ENCODE data around the gene ACACA.
A peak's percentile ranks its signal among the peaks of the same experiment; 100 is the strongest.
"Not testable (repeated sequence)": the region's sequence is repeated elsewhere in the genome, so short reads cannot be mapped to it uniquely, and the experiment has no call there.

Gene ACACA

DNA sequence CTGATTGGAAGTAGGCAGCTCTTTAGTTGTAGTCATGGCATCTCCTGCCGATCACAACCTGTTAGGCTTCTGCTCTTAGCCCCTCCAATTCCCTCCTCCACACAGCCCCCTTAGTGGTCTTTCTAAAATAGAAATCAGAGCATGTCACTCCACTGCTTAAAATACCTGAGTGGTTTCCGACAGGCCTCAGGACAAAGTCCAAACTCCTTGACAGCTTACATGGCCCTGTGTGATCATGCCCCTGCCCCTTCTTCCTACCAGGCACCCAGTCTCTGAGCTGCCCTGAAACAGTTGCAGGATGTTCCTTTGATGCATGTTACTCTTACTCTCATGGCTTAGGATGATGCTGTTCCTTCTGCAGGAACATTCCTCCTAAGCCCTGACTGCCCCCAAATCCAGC, 310.6 kb downstream of the ACACA start:
- no peak for DNase-seq (ENCODE audit: low read depth)

DNA sequence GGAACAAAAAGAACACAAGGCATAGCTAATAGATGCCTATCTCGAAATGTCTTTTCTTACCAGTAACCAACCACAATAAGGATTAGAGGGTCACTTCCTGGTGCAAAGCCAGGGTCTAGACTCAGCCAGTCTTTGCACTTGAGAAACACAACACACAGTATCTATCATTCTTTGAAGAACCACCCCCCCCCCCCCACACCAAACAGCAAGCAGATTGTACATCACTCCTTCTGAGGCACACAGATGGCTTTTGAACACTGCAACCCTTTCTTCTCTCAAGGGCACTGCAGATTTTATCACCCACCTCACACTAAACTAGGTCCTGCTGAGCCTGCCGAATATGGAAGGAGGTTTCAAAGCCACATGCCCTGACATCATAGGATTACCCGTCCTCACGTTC, 312.2 kb downstream of the ACACA start:
- no peak for DNase-seq (ENCODE audit: low read depth)

DNA sequence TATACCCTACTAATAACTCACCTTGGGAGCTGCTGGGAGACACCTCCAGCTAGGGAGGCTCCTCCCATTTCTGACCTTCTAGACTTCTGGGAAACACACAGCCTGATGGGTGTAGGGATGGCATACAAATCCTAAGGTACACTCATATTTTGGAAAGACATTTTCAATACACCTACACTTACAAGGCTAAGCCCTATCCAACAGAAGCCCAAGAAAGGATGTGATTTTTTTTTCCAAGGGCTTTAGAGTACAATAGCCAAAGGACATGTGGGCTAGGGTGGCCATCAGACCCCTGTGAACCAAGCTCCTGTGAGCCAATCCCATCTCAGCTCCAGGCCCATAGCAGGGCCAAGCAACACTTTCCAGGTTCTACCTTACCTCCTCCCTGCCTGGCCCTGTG, 313.9 kb downstream of the ACACA start:
- no peak for DNase-seq (ENCODE audit: low read depth)

DNA sequence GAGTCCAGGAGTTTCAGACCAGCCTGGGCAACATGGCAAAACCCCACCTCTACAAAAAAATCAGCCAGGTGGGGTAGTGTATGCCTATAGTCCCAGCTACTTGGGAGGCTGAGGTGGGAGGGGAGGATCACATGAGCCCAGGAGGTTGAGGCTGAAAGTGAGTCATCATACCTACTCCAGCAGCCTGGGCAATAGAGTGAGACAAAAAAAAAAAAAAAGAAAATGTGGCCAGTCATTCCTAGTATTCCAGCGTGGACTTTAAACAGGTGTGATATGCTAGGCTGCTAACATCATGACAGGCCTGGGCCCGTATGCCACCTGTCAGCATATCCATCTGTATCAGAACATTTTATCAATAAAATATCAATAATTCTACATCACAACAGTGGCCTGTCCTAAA, 314.6 kb downstream of the ACACA start:
- DNase-seq (ENCODE audit: low read depth) = no peak

DNA sequence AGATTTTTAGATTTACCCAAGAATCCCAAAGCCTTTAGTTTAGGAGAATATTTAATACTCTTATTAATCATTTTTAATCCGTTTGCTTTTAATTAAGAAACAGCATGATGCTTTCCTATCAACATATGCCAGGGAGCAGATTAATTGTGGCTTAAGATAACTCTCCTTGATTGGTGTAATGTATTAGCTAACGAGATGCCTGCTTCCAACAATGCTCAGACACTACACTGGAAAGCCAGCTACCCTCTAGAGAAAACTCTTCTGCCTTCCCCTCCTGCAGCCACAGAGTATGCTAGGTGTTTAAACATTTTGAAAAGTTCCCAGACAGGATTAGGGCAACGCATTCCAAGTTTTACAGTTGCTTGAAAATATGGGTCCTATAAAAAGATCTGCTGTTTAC, 315.7 kb downstream of the ACACA start:
- no peak for DNase-seq (ENCODE audit: low read depth)

DNA sequence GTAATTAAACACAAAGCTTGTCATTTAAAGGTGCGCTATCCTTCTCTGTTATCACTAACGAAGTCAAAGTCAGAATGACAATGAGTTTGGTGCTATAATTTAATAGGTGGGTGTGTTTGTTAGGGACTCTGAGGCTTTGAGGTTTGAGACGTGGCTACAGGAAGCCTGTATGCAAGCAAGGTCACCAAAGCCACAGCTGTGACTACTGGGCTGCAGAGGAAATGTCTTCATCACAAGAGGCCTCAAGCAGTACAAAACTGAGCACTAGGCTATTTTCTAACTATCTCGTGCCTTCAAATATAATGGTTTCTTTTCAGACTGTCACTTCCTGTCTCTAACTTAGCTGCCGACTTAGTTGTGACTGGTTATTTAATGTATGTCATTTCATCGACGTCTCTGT, 316.7 kb downstream of the ACACA start:
- no peak for DNase-seq (ENCODE audit: low read depth)

DNA sequence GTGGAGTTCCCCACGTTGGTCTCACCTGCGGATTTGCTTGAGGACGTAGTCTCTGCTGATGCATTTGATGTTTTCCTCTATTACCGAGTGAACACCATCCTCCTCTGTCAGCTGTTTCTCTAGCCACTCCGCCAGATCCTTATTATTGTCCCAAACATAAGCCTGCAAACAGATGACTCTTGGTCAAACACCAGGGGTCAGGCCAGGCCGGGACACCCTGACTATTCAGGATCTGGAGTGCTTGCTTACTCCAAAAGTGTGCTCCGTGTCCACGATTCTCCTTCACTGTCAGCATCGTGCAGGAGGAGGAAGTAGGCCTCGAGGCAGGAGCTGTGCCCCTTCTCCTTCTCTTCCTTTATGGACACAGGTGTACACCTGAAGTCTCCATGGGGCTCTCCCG, 317.7 kb downstream of the ACACA start:
- DNase-seq (ENCODE audit: low read depth) = no peak

DNA sequence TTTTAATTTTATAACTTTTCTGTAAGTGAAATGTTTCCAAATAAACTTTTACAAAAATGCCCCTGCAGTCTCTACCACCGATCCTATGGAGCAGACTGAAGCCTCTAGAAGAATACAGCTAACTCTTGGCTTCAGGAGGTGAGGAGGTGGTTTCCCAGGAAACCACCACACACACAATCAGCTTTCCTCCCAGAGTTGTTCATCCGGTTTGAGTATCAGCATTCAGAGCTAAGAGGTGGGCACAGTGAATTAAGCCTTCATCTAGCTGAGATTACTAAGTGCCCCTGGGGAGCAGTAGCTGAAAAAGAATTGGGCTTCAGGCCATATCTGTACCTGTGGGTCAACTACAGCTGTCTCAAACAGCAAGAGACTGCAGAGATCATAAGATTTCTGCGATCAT, 318.2 kb downstream of the ACACA start:
- no peak for DNase-seq (ENCODE audit: low read depth)

DNA sequence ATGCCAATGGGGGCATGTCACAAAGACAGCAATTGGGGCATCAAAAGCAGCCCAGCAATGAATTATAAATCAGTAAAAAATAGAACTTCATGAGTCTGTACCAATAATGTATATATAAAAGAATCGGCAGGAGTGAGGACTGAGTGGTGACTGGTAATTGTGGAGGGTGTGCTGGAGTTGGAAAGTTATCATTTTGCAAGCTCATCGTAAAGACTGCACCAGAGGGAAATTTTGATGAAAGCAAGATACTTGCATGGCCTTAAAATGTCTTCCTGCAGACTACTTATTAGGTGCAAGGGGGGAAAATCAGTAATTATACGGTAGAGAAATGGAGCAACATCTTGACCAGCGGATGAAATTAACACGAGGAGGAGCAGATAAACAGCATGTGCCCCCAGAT, 319.0 kb downstream of the ACACA start:
- no peak for DNase-seq (ENCODE audit: low read depth)

DNA sequence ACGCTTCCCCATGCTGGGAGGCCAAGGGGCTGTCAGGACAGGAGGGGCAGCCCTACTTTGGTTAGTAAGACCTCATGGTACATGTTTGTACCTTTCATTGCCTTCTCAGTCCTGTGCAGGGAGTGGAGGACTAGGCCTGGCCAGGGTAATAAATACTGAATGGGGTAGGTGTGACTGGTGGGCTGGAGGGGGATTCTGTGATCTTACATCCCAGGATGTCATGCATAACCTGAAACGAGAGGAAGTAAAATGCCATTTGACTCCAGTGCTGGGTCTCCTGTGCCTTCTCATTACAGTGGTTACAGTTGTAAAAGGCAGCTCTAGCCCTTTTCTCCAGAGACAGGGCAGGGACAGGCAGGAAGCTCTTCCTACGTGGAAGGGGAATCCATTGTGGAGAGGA, 319.7 kb downstream of the ACACA start:
- no peak for DNase-seq (ENCODE audit: low read depth)

DNA sequence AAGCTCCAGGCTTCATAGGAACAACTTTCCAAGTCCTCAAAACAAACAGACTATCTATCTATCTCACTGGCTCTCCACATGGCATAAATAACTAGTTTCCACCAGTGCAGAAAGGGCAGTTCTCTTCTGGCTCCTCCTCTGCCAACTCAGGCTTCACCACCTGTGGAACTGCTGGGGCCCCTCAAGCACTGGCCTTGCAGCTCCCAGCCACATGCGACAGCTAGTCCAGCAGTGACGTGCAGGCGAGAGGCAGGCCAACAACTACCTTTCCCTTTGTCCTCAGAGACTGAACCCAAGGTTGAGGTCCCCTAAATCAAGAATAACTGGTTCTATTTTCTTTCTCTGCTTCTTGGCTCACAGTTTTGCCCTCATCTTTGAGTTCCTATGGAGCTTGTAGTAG, 320.3 kb downstream of the ACACA start:
- DNase-seq (ENCODE audit: low read depth) = no peak

DNA sequence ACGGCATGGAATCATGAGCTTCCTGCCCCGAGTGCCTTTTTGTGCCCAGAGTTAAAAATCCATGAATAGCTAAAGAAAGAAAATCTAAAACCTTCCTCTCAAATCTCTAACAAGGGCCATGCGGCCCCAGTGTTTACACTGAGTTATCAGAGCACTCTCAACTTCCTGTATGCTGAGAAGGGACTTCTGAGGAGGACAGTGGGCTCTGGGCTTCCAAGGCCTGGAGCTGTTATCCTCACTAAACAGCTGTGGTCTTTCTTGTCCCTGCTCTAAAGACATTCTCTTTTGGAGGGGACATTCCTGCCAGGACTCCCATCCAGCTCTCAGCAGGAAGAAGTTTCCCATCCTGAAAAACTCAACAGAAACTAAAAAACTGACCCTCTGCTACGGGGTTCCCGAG, 322.3 kb downstream of the ACACA start:
- DNase-seq (ENCODE audit: low read depth) = no peak

DNA sequence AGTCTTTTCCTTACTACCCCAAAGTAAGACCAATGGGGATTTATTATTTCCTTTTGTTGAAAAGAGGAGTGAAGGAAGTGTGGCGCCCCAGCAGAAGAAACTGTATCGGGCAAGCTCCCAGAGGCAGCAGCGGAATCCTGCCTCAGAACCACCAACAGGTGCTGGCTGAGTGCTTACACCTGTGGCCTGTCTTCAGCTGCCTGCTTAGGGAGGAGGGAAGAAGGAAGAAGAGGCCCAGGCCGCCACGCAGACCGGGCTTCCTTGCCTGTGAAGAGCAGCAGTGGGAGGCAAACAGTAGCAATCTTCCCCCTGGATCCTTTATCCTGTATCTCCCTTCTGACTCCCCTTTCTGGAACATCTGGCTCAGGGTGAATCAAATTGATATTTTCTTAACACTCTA, 323.2 kb downstream of the ACACA start:
- DNase-seq (ENCODE audit: low read depth) = no peak

DNA sequence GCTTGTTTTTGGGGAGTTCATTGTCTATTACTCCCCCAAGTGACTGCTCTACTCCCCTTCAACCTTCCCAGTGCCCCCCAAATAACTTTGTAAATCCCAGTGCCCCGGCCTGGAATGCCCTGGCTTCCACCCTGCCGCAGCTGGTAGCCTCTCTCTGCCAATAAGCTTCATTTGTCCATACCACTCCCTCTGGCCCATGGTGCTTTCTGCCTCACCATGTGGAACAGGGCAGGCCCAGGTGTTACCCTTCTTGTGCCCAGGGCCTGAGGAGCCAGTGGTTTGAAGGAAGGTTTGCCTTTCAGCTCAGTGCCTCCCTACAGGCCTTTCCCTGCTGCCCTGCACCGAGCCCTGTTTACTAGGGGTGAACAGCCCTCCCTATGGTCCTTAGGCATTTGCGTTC, 323.7 kb downstream of the ACACA start:
- DNase-seq (ENCODE audit: low read depth) = no peak

DNA sequence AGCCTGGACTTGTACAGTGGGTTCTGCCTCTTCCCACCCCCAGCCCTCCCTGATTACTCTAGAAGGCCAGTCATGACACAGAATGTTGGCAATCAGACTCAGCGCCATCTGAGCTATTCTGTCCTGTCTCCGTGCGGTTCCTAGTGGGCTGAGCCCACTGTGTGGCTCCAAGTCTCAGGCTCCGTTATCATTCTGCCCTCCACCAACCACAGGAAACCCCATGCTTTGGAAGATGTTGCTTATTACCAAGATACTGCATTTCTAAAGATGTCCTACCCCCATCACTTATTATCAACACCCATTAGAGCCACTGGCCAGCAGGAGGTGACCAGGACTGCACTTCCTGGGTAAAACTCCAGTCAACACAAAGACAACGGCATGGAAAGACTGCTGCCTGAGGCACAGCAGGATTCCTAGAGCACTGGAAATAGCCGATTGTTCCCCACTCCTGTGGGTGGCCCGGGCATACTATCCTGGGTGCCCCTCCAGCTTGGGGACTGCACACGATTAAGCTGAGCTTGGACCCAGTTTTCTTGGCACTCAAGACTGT, 324.2 kb downstream of the ACACA start:
- no peak for DNase-seq (ENCODE audit: low read depth)

DNA sequence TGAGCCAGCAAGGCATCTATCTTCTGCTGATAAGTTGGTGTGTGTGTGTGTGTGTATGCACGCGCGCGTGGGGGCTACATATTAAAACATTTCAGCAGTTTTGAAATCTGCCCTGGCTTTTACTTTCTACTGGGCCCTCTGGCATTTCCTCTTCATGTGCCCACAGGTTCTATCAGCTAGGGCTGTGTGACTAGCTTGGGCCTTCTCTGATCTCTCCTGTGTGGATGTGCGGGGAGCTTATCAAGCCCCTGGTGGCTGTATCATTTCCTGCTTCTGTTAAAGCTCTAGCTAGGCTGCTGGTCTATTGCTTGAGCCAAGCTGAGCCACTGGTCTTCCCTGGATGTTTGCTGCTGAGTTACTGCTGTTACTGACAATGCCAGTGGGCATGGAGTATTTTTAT, 325.3 kb downstream of the ACACA start:
- no peak for DNase-seq (ENCODE audit: low read depth)

DNA sequence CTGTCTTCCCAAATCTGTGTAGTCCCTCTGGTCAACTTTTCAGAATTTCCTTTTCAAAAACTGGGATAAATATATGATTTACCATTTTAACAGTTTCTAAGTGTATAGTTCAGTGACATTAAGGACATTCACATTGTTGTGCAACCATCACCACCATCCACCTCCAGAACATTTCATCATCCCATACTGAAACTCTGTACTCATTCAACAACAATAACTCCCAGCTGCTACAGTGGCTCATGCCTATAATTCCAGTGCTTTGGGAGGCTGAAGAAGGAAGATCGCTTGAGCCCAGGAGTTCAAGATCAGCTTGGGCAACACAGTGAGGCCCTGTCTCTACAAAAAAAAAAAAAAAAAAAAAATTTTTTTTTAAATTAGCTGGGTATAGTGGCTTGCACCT, 326.9 kb downstream of the ACACA start:
- DNase-seq (ENCODE audit: low read depth) = peak; percentile 76

DNA sequence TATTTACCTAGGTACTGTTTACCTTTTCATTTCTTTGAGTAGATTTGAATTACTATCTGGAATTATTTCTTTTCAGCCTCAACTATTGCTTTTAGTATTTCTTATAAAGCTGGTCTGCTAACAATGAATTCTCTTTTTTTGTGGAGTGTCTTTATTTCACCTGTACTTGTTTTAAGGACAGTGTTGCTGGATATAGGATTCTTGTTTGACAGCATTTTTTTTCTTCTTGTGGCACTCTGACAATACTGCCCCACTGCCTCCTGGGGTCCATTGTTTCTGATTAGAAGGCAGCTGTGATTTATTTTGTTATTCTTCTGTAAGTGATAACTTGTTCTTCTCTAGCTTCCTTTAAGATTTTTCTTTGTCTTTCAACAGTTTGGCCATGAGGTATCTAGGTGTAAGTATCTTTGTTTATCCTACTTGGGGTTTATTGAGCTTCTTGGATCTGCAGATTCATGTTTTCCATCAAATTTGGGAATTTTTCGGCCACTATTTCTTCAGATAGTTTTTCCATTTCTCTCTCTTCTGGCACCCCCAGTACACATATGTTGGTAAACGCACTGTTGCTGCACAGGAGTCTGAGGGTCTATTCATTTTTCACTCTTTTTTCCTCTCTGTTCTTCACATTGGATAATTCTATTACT, 327.4 kb downstream of the ACACA start:
- DNase-seq (ENCODE audit: low read depth) = no peak

DNA sequence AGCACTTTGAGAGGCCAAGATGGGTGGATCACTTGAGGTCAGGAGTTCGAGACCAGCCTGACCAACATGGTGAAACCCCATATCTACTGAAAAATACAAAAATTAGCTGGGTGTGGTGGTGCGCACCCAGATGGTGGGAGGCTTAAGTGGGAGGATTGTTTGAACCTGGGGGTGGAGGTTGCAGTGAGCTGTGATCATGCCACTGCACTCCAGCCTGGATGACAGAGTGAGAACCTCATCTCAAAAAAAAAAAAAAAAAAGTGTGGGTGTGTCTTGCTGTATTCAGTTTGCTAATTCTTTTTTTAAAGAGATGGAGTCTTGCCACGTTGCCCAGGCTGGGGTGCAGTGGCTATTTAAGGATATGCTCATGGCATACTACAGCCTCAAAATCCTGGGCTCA, 333.2 kb downstream of the ACACA start:
- not testable (repeated sequence) for DNase-seq (ENCODE audit: low read depth)

DNA sequence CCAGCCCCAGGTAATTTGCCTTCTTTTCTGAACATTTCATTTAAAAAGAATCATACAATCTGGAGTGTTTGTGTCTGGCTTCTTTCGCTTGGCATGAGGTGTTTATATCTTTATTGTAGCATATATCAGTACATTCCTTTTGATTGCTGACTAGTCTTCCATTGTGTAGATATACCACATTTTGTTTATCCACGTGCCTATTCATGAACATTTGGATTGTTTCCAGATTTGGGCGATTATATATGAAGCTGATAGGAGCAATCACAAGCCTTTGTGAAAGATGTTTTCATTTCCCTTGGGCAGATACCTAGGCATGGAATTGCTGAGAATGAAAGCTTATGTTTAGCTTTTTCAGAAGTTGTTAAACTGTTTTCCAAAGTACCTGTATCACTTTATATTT, 337.5 kb downstream of the ACACA start:
- no peak for DNase-seq (ENCODE audit: low read depth)

DNA sequence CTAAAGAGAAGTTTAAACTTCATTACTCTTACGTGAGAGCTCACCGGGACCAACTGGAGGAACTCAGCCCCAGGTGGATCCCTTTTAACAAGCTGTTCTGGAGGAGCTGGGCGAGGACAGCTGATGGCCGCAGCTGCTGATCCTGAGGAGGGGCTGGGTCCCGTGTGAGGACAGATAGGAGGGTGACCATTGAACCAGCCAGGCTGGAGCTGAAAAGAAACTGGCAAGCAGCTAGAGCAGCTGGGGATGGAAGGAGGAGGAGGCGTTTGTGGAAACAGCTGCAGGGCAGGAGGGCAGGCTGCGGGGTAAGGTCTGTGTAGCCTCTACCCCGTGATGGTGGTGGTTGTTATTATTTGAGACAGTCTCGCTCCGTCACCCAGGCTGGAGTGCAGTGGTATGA, 338.4 kb downstream of the ACACA start:
- DNase-seq (ENCODE audit: low read depth) = no peak

DNA sequence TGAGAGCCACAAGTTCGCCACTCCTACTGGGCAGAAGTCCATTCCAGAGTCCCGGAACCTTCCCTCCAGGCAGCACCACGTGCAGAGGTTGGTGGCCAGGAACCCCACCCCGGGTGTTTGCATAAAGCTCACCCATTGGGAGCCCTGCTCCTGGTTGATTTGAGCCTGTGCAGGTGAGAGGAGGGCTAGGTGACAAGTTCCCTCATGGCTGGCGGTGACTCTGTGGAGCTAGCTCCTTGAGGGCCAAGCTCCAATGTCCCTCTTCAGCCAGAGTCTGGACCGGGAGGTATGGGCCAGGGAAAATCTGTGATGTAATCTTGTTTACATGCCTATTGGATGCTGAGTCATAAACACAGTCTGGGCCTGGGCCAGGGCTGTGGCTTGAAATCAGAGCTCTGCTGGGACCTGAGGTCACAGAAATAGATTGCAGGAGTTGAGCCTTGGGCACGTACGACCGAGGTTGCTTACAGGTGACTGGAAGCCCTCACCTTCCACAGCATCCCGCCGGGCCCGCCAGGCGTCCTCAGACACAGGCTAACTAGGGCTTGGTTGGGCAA, 339.0 kb downstream of the ACACA start:
- DNase-seq (ENCODE audit: low read depth) = peak; percentile 61

DNA sequence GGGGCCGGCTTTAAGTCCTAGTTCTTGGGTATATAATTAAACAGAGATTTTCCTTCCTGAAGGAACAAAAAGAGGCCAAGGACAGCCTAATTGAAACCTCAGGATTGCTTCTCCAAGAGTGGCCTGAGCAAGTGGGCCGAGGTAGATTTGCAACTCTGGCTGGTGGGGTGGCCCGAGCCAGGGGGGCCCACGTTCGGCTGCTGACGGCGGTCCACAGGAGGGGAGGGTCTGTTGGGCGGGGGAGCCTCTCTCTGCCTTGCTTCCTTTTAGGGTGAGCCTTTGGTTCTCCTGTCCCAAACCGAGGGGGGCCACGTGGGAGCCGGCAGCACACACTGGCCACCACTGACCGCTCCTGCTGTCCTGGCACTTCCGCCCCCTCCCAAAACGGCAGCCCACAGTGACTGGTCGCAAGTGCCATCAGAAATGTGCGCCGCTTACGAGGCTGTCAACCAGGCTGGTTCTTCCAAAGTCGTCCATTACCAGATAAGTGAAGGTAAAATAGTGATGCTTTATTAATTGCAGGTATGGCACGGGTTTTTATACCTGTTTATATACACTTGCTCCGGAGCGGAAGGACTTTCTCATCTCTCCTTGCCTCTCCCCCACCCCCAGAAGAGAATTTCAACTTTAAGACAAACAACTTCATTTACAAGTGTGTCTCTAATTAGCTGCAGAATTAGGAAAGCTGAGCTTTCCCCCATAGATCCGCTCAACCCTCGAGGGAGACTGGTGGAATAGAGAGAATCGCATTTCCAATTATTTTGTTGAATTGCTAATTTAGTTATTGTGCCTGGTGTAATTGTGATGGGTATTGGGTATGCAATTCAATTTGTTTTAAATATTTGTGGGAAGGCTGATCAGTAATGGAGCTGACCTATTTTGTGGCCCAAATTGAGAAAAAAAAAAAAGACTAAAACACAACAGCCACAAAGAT, 340.0 kb downstream of the ACACA start:
- DNase-seq (ENCODE audit: low read depth) = no peak
